ENCODE results near the gene LGR6. TPM values are rescaled to one million over a fixed set of nuclear protein-coding genes. Genes with fewer than 3 reads are reported as not detected.

LGR6 gene
- total RNA-seq, 1 experiment from 2014 or later = 0.56 TPM

- DNase-seq (ENCODE audit: unreplicated experiment) = no peak
- TF ChIP-seq CTCF (IDR thresholded peaks at IDR 0.05; ENCODE audit: unreplicated experiment) = no peak
- H3K9me3 Mint-ChIP-seq (ENCODE audit: unreplicated experiment) = no peaks in the 10 kb centered on the region
- H3K4me3 Mint-ChIP-seq (ENCODE audit: unreplicated experiment) = no peak overlapping the region
- H3K27ac Mint-ChIP-seq (ENCODE audit: low read depth, unreplicated experiment) = no peak overlapping the region
- no TSS peak for BruUV-seq (replicated peaks)
- POLR2A ChIA-PET = no interaction called here
- CTCF ChIA-PET = interaction anchor here (0.6 to 25.4 kb wide), 12 partner anchors 8 to 408 kb away, joined by 3 to 954 read pairs (median 4); partner anchors contain the start of genes LGR6 and UBE2T
- intact Hi-C loops (cut with micrococcal nuclease) = loop anchor here (10.0 kb wide), 1 partner anchor 403 kb away; the partner anchor contains the start of gene SYT2
- H3K4me1 Mint-ChIP-seq (ENCODE audit: insufficient read depth, unreplicated experiment) = no peaks in the 10 kb centered on the region
- no peaks in the 10 kb centered on the region for H3K36me3 Mint-ChIP-seq (ENCODE audit: insufficient read depth, unreplicated experiment)
- no peaks in the 10 kb centered on the region for H3K27me3 Mint-ChIP-seq (ENCODE audit: insufficient read depth, unreplicated experiment)
These were observed 118.5 kb downstream of the LGR6 start for GRCh38 chr1:202311875-202312635.

DNA sequence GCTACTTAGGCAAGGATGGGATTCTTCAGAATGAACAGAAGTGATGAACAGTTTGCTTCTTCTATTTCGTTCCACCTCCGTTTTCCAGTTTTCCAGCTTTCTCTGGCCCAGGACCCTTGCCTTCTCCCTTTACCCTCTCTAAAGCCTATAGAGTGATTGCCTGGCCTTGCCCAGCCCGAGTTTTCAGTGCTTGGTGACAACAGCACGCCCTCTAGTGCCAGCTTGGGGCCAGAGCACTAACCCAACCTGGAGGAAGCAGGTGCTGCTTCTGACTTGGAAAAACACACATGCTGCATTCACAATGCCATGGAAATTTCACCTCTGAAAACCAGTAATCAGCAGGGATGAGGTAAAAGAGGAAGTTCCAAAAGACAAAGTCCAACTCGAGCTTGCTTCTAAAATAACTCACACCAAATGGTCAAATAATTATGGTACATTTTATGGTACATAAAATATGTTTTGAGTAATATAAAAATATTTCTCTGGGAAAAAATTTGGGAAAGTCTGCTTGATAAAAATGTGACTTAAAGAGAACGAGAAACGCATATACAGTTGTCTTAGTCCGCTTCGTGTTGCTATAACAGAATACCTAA lies 122.1 kb downstream of the LGR6 start:
- no TSS peak for BruUV-seq (replicated peaks)
- DNase-seq (ENCODE audit: unreplicated experiment) = peak; percentile 92
- no peak overlapping the region for H3K27ac Mint-ChIP-seq (ENCODE audit: low read depth, unreplicated experiment)
- no peaks in the 10 kb centered on the region for H3K27me3 Mint-ChIP-seq (ENCODE audit: insufficient read depth, unreplicated experiment)
- ChIA-PET POLR2A (interaction anchor here (0.7 to 2.6 kb wide), 6 partner anchors 31 to 129 kb away, joined by 3 to 11 read pairs (median 4); no protein-coding TSS in a partner anchor), CTCF (interaction anchor here (0.5 to 25.4 kb wide), 49 partner anchors 8 to 1511 kb away, joined by 3 to 954 read pairs (median 5); partner anchors contain the start of genes LGR6 and PTPN7)
- no peaks in the 10 kb centered on the region for H3K36me3 Mint-ChIP-seq (ENCODE audit: insufficient read depth, unreplicated experiment)
- H3K9me3 Mint-ChIP-seq (ENCODE audit: unreplicated experiment) = no peaks in the 10 kb centered on the region
- TF ChIP-seq CTCF (IDR thresholded peaks at IDR 0.05; ENCODE audit: unreplicated experiment) = peak; percentile 99
- intact Hi-C loops (cut with micrococcal nuclease) = loop anchor here (1.0 to 10.0 kb wide), 8 partner anchors 33 to 399 kb away; partner anchors contain the start of genes LGR6 and SYT2
- no peak overlapping the region for H3K4me3 Mint-ChIP-seq (ENCODE audit: unreplicated experiment)
- H3K4me1 Mint-ChIP-seq (ENCODE audit: insufficient read depth, unreplicated experiment) = no peaks in the 10 kb centered on the region

GRCh38 chr1:202316186-202316585 lies 122.6 kb downstream of the LGR6 start:
- ChIA-PET POLR2A (interaction anchor here (0.7 to 1.6 kb wide), 6 partner anchors 32 to 129 kb away, joined by 3 to 8 read pairs (median 4); no protein-coding TSS in a partner anchor), CTCF (interaction anchor here (0.5 to 25.4 kb wide), 47 partner anchors 8 to 934 kb away, joined by 3 to 954 read pairs (median 5); partner anchors contain the start of genes LGR6 and PTPN7)
- no peaks in the 10 kb centered on the region for H3K27me3 Mint-ChIP-seq (ENCODE audit: insufficient read depth, unreplicated experiment)
- H3K4me1 Mint-ChIP-seq (ENCODE audit: insufficient read depth, unreplicated experiment) = no peaks in the 10 kb centered on the region
- H3K4me3 Mint-ChIP-seq (ENCODE audit: unreplicated experiment) = no peak overlapping the region
- BruUV-seq (replicated peaks) = no TSS peak
- intact Hi-C loops (cut with micrococcal nuclease) = loop anchor here (10.0 kb wide), 1 partner anchor 399 kb away; the partner anchor contains the start of gene SYT2
- DNase-seq (ENCODE audit: unreplicated experiment) = no peak
- no peak overlapping the region for H3K27ac Mint-ChIP-seq (ENCODE audit: low read depth, unreplicated experiment)
- H3K36me3 Mint-ChIP-seq (ENCODE audit: insufficient read depth, unreplicated experiment) = no peaks in the 10 kb centered on the region
- H3K9me3 Mint-ChIP-seq (ENCODE audit: unreplicated experiment) = no peaks in the 10 kb centered on the region
- no peak for TF ChIP-seq CTCF (IDR thresholded peaks at IDR 0.05; ENCODE audit: unreplicated experiment)

Measured in MCF 10A (cell line).